Measurements from ENCODE around the gene GPR180. TPM values are rescaled to one million over a fixed set of nuclear protein-coding genes. Genes with fewer than 3 reads are reported as not detected.
A peak's percentile ranks its signal among the peaks of the same experiment; 100 is the strongest.

The GPR180 gene
- total RNA-seq, 1 experiment from 2014 or later, result 8.3 TPM

DNA sequence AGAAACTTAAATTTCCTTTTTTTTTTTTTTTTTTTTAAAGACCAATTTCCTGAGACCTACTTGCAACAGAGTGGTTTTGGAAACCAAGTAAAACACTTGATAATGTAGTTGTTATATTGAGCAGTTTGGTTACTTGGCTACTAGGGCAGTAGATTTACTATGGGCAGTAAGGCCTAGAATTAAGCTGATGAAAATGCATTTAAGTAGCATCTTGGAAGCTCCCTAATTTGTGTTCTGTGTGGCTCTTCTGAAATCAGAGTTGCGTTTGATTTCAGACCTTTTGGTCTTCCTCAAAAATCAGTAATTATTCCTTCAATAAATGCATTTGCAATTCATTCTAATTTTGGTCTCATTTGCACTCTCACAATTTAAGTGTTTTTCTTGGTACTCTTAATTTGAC is 810 bp downstream of the GPR180 start:
- Histone ChIP-seq H3K36me3 (ENCODE audit: insufficient read depth, low read length, poor library complexity, severe bottlenecking) (peaks cover 17% of the 10 kb centered on the region), H3K27ac (ENCODE audit: low read depth, low read length, poor library complexity, severe bottlenecking) (peak overlapping the region; percentile 70), H3K27me3 (replicated peaks; ENCODE audit: insufficient read depth, low read depth, low read length, poor library complexity) (no peaks in the 10 kb centered on the region), H3K4me1 (ENCODE audit: insufficient read depth, low read length, poor library complexity, severe bottlenecking) (peaks cover 8% of the 10 kb centered on the region), H3K4me3 (ENCODE audit: low read depth, low read length, poor library complexity, severe bottlenecking) (peak overlapping the region; percentile 77), H3K9me3 (ENCODE audit: low read depth, low read length, poor library complexity, severe bottlenecking) (no peaks in the 10 kb centered on the region)
- ChIA-PET CTCF (interaction anchor here (0.7 to 0.9 kb wide), 2 partner anchors 14 to 167 kb away, joined by 5 to 8 read pairs; no protein-coding TSS in a partner anchor), POLR2A (ENCODE audit: low non-redundant PET) (no interaction called here)
- intact Hi-C loops (cut with micrococcal nuclease; ENCODE audit: unreplicated experiment), result no loop called here
- DNase-seq (ENCODE audit: low spot score), result no peak
- TF ChIP-seq EZH2 (IDR thresholded peaks at IDR 0.05; ENCODE audit: borderline replicate concordance, low read depth, low read length, poor library complexity, severe bottlenecking) (no peak), CTCF (conservative IDR thresholded peaks at IDR 0.05; ENCODE audit: low read depth, low read length) (no peak)
- no TSS peak for BruUV-seq (replicated peaks)

DNA sequence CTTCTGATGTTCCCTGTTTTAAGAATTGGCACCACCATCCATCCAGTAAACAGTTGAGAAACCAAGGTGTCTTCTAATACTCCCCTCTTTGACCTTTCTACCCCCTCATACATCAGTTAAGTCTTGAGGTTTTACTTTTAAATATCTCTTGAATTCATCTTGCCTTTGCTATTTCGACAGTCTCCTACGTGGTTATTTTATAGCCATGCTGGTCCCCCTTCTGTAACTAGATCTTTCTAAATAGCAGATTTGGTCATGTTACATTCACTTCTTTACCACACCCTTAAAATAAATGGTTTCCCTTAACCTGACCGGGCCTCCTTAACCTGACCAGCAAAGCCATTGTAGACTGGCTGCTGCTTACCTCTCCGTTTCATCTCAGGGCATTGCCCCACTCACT is 5.4 kb downstream of the GPR180 start:
- Histone ChIP-seq H3K4me3 (ENCODE audit: low read depth, low read length, poor library complexity, severe bottlenecking) (no peak overlapping the region), H3K36me3 (ENCODE audit: insufficient read depth, low read length, poor library complexity, severe bottlenecking) (peaks cover 25% of the 10 kb centered on the region), H3K27ac (ENCODE audit: low read depth, low read length, poor library complexity, severe bottlenecking) (no peak overlapping the region), H3K27me3 (replicated peaks; ENCODE audit: insufficient read depth, low read depth, low read length, poor library complexity) (no peaks in the 10 kb centered on the region), H3K4me1 (ENCODE audit: insufficient read depth, low read length, poor library complexity, severe bottlenecking) (peaks cover 8% of the 10 kb centered on the region), H3K9me3 (ENCODE audit: low read depth, low read length, poor library complexity, severe bottlenecking) (no peaks in the 10 kb centered on the region)
- intact Hi-C loops (cut with micrococcal nuclease; ENCODE audit: unreplicated experiment), result no loop called here
- ChIA-PET POLR2A (ENCODE audit: low non-redundant PET) (no interaction called here), CTCF (no interaction called here)
- TF ChIP-seq CTCF (conservative IDR thresholded peaks at IDR 0.05; ENCODE audit: low read depth, low read length) (no peak), EZH2 (IDR thresholded peaks at IDR 0.05; ENCODE audit: borderline replicate concordance, low read depth, low read length, poor library complexity, severe bottlenecking) (no peak)
- no TSS peak for BruUV-seq (replicated peaks)
- DNase-seq (ENCODE audit: low spot score), result no peak

- Histone ChIP-seq H3K27ac (ENCODE audit: low read depth, low read length, poor library complexity, severe bottlenecking) (no peak overlapping the region), H3K27me3 (replicated peaks; ENCODE audit: insufficient read depth, low read depth, low read length, poor library complexity) (no peaks in the 10 kb centered on the region), H3K4me1 (ENCODE audit: insufficient read depth, low read length, poor library complexity, severe bottlenecking) (peaks cover 7% of the 10 kb centered on the region), H3K4me3 (ENCODE audit: low read depth, low read length, poor library complexity, severe bottlenecking) (no peak overlapping the region), H3K36me3 (ENCODE audit: insufficient read depth, low read length, poor library complexity, severe bottlenecking) (peaks cover 25% of the 10 kb centered on the region), H3K9me3 (ENCODE audit: low read depth, low read length, poor library complexity, severe bottlenecking) (no peaks in the 10 kb centered on the region)
- no TSS peak for BruUV-seq (replicated peaks)
- no peak for DNase-seq (ENCODE audit: low spot score)
- TF ChIP-seq EZH2 (IDR thresholded peaks at IDR 0.05; ENCODE audit: borderline replicate concordance, low read depth, low read length, poor library complexity, severe bottlenecking), result no peak
- TF ChIP-seq CTCF (conservative IDR thresholded peaks at IDR 0.05; ENCODE audit: low read depth, low read length), result no peak
- ChIA-PET CTCF (no interaction called here), POLR2A (ENCODE audit: low non-redundant PET) (no interaction called here)
- intact Hi-C loops (cut with micrococcal nuclease; ENCODE audit: unreplicated experiment), result no loop called here
These were observed 6.3 kb downstream of the GPR180 start for GRCh38 chr13:94607939-94608338.

Data from A673 (cell line).